Activated CD8-positive, alpha-beta memory T cell treated with anti-CD3 and anti-CD28 coated beads for 1 hour (primary cell): ENCODE results near the gene TXNRD2.

ENCODE experiments used
- DNase-seq, 2 donors: peaks; one replicate each; pipeline ENCODE4 v3.0.0-alpha.2; 2020; ENCODE audit warnings: low read depth in 1 of 2; ENCODE audit errors: extremely low read depth in 1 of 2

The TXNRD2 gene

DNA sequence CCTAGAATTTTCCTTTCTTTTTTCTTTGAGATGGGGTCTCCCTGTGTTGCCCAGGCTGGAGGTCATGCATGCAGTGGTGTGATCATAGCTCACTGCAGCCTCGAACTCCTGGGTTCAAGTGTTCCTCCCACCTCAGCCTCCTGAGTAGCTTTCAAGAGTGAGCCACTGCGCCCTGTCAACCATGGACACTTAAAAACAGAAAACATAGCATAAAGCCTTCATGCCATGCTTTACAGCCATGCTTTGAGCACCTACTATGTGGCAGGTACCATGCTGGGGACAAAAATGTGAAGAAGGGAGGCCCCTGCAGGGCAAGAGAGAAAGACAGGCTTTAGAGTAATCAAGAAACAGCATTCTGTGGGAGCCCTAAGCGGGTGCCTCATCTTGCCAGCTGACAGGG, 73.3 kb downstream of the TXNRD2 start:
- no peak for DNase-seq

- no peak for DNase-seq
Observed at GRCh38 chr22:19867617-19868016, 74.0 kb downstream of the TXNRD2 start.

DNA sequence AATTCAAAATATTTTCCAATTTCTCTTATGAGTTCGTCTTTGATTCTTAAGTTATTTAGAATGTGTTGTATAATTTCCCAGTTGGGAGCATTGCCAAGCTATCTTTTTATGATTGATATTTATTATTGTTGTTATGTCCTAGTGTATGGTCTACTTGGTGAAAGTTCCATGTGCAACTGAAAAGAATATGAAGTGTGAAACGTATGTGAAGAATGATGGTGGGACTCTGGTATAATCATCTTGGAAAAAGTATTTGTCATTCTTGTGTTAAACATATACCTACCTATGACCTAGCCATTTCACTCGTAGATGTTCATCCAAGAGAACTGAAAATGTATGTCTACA, 75.0 kb downstream of the TXNRD2 start:
- no peak for DNase-seq

- DNase-seq: no peak
Observed at GRCh38 chr22:19865141-19865829, 76.3 kb downstream of the TXNRD2 start.

- no peak for DNase-seq
Observed at GRCh38 chr22:19864538-19865106, 77.0 kb downstream of the TXNRD2 start.

GRCh38 chr22:19863571-19863970, 78.0 kb downstream of the TXNRD2 start:
- DNase-seq: no peak

GRCh38 chr22:19862619-19863246, 78.9 kb downstream of the TXNRD2 start:
- no peak for DNase-seq

DNA sequence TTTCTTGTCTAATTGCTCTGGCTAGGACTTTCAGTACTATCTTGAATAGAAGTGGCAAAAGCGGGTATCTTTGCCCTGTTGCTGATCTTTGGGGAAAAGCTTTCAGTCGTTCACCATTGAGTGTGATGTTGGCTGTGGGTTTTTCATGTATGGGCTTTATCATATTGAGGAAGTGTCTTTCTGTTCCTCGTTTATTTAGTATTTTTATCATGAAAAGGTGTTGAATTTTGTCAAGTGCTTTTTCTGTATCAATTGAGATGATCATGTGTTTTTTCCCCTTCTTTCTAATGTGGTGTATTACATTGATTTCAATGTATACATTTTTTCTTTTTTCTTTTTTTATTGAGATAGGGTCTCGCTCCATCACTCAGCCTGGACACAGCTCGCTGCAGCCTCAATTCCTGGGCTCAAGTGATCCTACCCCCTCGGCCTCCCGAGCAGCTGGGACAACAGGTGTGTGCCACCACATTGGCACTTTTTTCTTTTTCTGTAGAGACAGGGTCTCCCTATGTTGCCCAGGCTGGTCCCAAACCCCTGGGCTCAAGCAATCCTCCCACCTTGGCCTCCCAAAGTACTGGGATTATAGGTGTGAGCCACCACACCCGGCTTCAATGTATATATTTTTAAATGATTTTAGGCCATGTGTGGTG, 81.6 kb downstream of the TXNRD2 start:
- DNase-seq: no peak

DNA sequence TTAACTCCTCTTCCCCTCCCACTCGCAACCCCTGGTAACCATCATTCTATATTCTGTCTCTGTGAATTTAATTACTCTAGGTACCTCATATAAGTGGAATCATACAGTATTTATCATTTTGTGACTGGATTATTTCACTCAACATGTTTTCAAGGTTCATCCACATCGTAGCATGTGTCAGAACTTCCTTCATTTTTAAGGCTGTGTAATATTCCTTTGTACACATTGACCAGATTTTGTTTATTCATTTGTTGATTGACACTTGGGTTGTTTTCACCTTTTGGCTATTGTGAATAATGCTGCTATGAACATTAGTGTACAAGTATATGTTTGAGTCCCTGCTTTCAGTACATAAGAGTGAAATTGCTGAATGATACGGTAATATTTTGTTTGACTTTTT, 84.2 kb downstream of the TXNRD2 start:
- DNase-seq: no peak

GRCh38 chr22:19855504-19856409, 85.9 kb downstream of the TXNRD2 start:
- DNase-seq: no peak

DNA sequence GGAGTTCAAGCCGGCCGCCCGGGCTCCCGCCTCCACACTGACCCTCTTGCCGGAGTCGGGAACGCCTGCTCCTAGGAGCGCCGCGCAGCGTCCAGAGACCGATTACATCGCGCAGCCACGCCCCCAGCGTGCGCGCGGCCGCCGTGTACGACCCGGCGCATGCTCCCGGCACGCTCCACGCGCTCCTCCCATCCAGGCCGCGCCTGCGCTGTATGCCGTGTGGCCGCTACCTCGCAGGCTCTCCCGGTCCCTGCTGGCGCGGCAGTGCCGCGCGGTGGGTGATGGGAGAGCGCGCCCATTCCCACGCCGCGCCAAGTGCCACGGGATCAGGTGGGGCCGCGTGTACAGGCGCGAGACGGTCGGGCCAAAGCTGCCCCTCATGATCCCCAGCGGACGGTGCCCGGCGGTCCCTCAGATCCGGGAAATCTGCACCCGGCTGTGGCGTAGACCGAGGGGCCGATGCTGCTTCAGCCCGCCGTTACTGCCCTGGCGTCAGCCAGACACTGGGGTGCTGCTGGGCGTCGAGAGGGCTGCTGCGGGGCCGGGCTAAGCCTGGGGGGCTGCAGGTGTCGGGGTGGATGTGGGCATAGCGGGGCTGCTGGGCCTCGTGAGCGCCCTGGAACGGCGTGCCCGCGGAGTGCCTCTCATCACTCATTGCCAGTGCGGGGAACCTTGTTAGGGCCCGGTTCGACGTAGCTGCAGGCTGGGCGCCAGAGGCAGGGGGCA, 86.7 kb downstream of the TXNRD2 start, which contains the start of the genes GNB1L and RTL10:
Gene GNB1L, minus strand, starts transcription at position 97 of the 726 bp plus-strand sequence. CDS start 33,519 bp downstream, outside the sequence.
Gene RTL10, minus strand, starts transcription at position 97 of the 726 bp plus-strand sequence. CDS start 2,613 bp downstream, outside the sequence.
- peak; percentile 77 to 95 for DNase-seq

DNA sequence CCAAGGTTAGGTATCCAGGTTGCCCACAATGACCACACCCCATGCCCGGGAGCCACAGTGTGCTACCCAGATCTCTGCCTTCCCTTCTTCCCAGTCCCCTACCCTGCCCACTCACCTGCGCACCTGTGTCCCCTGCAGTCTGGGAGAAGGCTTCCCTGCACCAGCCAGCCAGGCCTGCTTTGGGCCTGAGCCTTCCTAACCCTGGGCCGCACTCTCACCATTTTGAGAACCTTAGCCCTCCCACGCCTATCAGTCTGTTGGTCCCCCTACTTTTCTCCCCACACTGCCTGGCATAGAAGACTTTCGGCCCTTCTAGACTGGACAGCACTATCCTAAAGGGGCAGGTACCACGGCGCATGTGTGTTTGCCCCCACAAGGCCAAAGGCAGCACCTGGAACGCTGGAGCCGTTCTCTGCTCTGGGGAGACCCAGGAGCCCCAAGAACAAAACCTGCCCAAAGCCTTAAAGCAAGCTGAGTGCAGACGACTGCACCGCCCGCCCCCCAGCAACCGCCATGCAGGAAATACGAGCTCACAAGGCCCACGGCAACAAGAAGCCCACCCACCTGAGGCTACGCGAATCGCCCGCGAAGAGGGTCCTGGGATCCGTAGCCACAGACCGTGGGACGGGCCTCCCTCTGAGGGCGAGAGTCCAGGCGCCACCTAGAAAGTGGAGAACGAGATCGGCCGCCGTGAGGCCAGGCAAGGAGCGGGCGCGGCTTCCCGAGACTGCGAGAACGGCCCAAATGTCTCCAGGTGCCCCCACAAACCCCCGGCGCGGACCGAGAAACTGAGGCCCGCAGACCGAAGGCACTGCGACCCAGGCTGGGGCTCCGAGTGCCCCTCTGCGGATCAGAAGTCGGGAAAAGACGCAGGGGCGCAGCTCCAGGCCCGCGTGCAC, 87.5 kb downstream of the TXNRD2 start:
- DNase-seq: no peak

DNA sequence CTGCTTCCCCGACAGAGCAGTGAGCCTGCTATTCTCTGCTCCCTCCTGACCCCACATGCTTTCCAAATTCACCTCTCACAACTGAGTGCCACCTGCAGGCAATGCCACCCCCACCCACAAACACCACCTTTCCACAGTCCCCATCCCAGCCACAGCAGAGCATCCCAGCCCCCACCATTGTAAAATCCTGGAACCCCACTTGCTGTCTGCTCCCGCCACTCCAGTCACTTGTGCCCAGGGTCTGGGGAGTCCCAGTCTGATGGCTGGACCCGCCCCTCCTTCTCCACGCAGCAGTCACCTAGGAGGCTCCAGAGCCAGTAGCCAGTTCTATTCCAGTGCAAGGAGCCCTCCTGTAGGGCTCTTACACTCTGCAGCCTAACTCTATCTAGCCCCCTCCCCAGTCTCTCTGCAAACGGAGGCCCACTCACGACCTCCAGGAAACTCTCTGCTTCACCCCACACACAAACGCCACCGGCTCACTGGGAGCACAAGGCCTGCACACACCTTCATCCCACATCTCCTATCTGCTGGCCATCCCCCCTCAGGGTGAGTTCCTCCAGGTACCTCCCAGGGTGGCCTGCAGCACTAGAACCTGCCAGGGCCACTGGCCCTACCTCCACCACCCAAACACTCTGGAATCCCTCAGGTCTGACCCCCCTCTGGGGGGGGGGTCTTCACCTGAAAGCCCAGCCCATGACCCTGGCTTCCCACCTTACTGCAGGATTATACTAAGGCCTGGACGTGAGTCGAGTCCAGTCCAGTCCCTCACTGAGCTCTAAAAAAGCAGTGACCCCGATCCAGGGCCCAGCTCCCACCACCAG, 88.3 kb downstream of the TXNRD2 start:
- DNase-seq: no peak

DNA sequence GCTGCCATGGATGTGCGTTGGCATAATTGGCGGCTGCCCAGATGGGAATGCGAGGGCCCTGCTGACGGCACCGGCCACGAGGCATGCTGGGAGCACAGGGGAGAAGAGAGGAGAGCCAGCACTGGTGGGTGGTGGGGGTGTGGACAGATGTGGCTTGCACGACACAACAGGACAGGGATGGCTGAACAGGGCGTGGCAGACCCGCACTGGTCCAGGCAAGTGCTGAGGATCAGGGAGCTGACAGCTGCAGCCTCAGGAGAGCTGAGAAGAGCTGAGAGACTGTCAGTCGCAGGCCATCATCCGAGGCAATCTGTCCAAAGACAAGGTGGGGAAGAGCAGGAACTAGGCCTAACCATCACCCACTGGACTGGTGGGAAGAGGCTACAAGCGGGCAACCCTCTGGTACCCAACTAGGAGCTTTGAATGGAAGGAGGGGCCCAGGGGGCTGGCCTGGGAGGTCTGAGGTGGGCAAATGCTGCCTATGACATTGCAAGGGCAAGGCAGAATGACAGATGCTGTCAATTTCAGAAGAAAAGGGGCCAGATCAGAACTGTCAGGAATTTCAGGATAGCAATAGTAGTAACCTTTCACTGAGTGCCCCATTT, 89.3 kb downstream of the TXNRD2 start:
- no peak for DNase-seq

GRCh38 chr22:19851291-19852176, 90.1 kb downstream of the TXNRD2 start:
- no peak for DNase-seq

GRCh38 chr22:19850763-19851109, 90.9 kb downstream of the TXNRD2 start:
- DNase-seq: no peak
